ENCODE data around the gene KRT77.

KRT77 gene

DNA sequence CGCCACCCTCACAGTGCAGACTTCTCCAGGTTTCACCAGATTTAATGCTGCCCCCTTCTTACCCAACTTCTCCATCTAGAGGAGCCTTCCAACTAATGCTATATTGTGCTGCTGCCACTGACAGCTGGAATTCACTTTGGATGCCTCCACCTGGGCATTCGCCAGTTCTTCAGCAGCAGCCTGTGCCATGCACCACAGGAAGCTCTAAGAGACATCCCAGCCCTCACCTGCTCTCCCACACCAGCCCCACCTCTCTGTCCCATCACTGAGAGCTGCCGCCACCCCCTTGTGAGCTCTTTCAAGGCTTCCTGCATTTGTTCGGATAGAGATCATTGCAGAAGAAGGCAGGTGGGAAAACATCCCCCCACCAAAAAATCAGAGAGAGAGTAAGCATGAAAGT is 46.7 kb downstream of the KRT77 start:
- Histone ChIP-seq H3K9me2 (replicated peaks; ENCODE audit: insufficient read depth, low read length) (no peaks in the 10 kb centered on the region), H3K4me2 (ENCODE audit: low read depth, low read length) (no peak overlapping the region), H3K4me1 (ENCODE audit: low read length) (no peaks in the 10 kb centered on the region), H3K27me3 (replicated peaks; ENCODE audit: insufficient read depth, low read length) (peaks cover 60% of the 10 kb centered on the region), H3K9me3 (replicated peaks; ENCODE audit: insufficient read depth, low read length) (no peaks in the 10 kb centered on the region), H3K27ac (ENCODE audit: low read length) (no peak overlapping the region), H3K9ac (ENCODE audit: low read length) (no peak overlapping the region), H3K79me2 (ENCODE audit: low read length) (no peaks in the 10 kb centered on the region), H3K36me3 (replicated peaks; ENCODE audit: insufficient read depth, low read length) (no peaks in the 10 kb centered on the region), H3K4me3 (ENCODE audit: low read length) (no peak overlapping the region), H3F3A (ENCODE audit: insufficient read depth, low read length) (no peaks in the 10 kb centered on the region), H2AFZ (ENCODE audit: low read length) (no peak overlapping the region), H4K20me1 (ENCODE audit: insufficient read depth, low read length) (no peaks in the 10 kb centered on the region)
- TF ChIP-seq EZH2phosphoT487 (IDR thresholded peaks at IDR 0.05; ENCODE audit: low read length) (no peak), EZH2 (optimal IDR thresholded peaks at IDR 0.05; ENCODE audit: low read depth, low read length) (no peak)
- TF ChIP-seq, protein P1, sequence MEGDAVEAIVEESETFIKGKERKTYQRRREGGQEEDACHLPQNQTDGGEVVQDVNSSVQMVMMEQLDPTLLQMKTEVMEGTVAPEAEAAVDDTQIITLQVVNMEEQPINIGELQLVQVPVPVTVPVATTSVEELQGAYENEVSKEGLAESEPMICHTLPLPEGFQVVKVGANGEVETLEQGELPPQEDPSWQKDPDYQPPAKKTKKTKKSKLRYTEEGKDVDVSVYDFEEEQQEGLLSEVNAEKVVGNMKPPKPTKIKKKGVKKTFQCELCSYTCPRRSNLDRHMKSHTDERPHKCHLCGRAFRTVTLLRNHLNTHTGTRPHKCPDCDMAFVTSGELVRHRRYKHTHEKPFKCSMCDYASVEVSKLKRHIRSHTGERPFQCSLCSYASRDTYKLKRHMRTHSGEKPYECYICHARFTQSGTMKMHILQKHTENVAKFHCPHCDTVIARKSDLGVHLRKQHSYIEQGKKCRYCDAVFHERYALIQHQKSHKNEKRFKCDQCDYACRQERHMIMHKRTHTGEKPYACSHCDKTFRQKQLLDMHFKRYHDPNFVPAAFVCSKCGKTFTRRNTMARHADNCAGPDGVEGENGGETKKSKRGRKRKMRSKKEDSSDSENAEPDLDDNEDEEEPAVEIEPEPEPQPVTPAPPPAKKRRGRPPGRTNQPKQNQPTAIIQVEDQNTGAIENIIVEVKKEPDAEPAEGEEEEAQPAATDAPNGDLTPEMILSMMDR (IDR thresholded peaks at IDR 0.05; ENCODE audit: low read length): no peak
- no peak for DNase-seq

DNA sequence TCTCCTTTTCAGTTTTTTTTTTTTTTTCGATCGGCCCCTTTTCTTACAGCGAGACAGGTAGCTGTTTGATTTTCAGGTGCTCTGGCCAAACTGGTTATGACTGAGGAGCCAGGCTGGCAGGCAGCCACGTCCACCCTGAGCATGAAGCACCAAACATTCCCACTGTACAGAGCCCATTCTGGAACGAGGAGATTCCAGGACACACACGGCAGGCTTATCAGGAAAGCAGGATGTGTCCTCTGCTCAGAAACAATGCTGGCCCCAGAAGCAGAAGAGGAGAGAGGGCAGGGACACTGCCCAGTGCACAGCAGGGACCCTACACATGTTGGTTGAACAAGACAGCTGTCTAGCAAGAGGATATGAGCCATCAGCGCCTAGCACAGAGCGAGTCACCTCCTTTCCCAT is 47.6 kb downstream of the KRT77 start:
- H3K9me3 ChIP-seq (replicated peaks; ENCODE audit: insufficient read depth, low read length): no peaks in the 10 kb centered on the region
- TF ChIP-seq, protein P1 (IDR thresholded peaks at IDR 0.05; ENCODE audit: low read length): no peak
- TF ChIP-seq EZH2 (optimal IDR thresholded peaks at IDR 0.05; ENCODE audit: low read depth, low read length): no peak
- no peak for TF ChIP-seq EZH2phosphoT487 (IDR thresholded peaks at IDR 0.05; ENCODE audit: low read length)
- H3K4me2 ChIP-seq (ENCODE audit: low read depth, low read length): no peak overlapping the region
- H4K20me1 ChIP-seq (ENCODE audit: insufficient read depth, low read length): no peaks in the 10 kb centered on the region
- H3K9me2 ChIP-seq (replicated peaks; ENCODE audit: insufficient read depth, low read length): no peaks in the 10 kb centered on the region
- H3K4me1 ChIP-seq (ENCODE audit: low read length): no peaks in the 10 kb centered on the region
- H3K36me3 ChIP-seq (replicated peaks; ENCODE audit: insufficient read depth, low read length): no peaks in the 10 kb centered on the region
- no peak overlapping the region for H2AFZ ChIP-seq (ENCODE audit: low read length)
- no peak overlapping the region for H3K9ac ChIP-seq (ENCODE audit: low read length)
- H3F3A ChIP-seq (ENCODE audit: insufficient read depth, low read length): no peaks in the 10 kb centered on the region
- no peaks in the 10 kb centered on the region for H3K79me2 ChIP-seq (ENCODE audit: low read length)
- H3K27ac ChIP-seq (ENCODE audit: low read length): no peak overlapping the region
- no peak for DNase-seq
- H3K27me3 ChIP-seq (replicated peaks; ENCODE audit: insufficient read depth, low read length): peaks cover 60% of the 10 kb centered on the region
- H3K4me3 ChIP-seq (ENCODE audit: low read length): no peak overlapping the region

DNA sequence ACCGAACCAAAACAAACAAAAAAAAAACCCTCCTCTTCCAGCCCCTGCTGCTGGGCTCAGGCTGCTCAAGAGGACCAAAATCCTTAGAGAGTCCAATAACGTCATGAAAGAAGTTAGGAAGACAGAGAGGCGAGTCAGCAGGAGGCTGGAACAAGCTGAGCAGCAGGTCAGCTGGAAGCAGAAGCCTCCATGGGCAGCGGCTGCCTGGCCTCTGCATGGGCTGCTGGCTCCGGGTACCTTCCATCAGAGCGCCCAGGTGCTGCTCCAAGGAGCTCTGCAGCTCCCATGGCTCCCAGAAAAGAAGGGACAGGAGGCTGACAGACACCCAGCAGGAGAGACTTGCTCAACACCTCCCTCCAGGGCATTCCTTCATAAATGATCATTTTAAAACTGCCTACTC is 48.1 kb downstream of the KRT77 start:
- no peaks in the 10 kb centered on the region for H3K79me2 ChIP-seq (ENCODE audit: low read length)
- H3K9me2 ChIP-seq (replicated peaks; ENCODE audit: insufficient read depth, low read length): no peaks in the 10 kb centered on the region
- H3K27me3 ChIP-seq (replicated peaks; ENCODE audit: insufficient read depth, low read length): peaks cover 60% of the 10 kb centered on the region
- no peaks in the 10 kb centered on the region for H3F3A ChIP-seq (ENCODE audit: insufficient read depth, low read length)
- no peak overlapping the region for H3K4me2 ChIP-seq (ENCODE audit: low read depth, low read length)
- no peak for TF ChIP-seq EZH2phosphoT487 (IDR thresholded peaks at IDR 0.05; ENCODE audit: low read length)
- TF ChIP-seq, protein P1 (IDR thresholded peaks at IDR 0.05; ENCODE audit: low read length): no peak
- TF ChIP-seq EZH2 (optimal IDR thresholded peaks at IDR 0.05; ENCODE audit: low read depth, low read length): no peak
- H3K4me1 ChIP-seq (ENCODE audit: low read length): no peaks in the 10 kb centered on the region
- no peak overlapping the region for H3K4me3 ChIP-seq (ENCODE audit: low read length)
- H3K9me3 ChIP-seq (replicated peaks; ENCODE audit: insufficient read depth, low read length): no peaks in the 10 kb centered on the region
- no peaks in the 10 kb centered on the region for H4K20me1 ChIP-seq (ENCODE audit: insufficient read depth, low read length)
- DNase-seq: no peak
- H2AFZ ChIP-seq (ENCODE audit: low read length): no peak overlapping the region
- H3K27ac ChIP-seq (ENCODE audit: low read length): no peak overlapping the region
- H3K9ac ChIP-seq (ENCODE audit: low read length): no peak overlapping the region
- H3K36me3 ChIP-seq (replicated peaks; ENCODE audit: insufficient read depth, low read length): no peaks in the 10 kb centered on the region
